HG02973 (cell line): ENCODE results near the gene IFNAR1.
"Not testable (repeated sequence)": the region's sequence is repeated elsewhere in the genome, so short reads cannot be mapped to it uniquely, and the experiment has no call there.

Experiments
- ATAC-seq: cut with Tn5 transposase; IDR thresholded peaks from one replicate; pipeline ENCODE4 v1.9.1; 2021; ENCODE audit warnings: moderate library complexity; ENCODE audit not compliant: unreplicated experiment

IFNAR1 gene

GRCh38 chr21:33305938-33306337, 18.8 kb upstream of the IFNAR1 start:
- no peak for ATAC-seq

- peak; percentile 77 for ATAC-seq
Observed at GRCh38 chr21:33308586-33309490, 15.9 kb upstream of the IFNAR1 start.

GRCh38 chr21:33309778-33310177, 15.0 kb upstream of the IFNAR1 start:
- no peak for ATAC-seq

DNA sequence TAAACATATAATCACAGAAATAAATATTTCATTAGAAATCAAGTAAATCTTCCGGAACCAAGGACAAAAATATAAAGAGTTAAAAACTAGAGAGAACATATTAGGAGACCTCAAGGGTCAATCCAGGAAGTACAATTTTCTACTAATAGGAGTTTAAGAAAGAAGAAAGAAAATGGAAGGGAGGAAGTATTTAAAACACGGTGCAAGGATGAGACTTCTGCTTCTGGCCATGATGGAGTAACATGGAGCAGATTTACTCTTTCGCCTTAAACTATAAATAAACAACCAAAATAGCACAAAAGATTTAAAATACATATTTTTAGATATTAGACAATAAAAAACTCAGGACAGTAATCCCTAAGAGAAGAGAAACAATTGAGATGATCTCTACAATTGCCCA, 12.6 kb upstream of the IFNAR1 start:
- no peak for ATAC-seq

GRCh38 chr21:33313183-33313582, 11.6 kb upstream of the IFNAR1 start:
- ATAC-seq: no peak

GRCh38 chr21:33313611-33314010, 11.2 kb upstream of the IFNAR1 start:
- no peak for ATAC-seq

DNA sequence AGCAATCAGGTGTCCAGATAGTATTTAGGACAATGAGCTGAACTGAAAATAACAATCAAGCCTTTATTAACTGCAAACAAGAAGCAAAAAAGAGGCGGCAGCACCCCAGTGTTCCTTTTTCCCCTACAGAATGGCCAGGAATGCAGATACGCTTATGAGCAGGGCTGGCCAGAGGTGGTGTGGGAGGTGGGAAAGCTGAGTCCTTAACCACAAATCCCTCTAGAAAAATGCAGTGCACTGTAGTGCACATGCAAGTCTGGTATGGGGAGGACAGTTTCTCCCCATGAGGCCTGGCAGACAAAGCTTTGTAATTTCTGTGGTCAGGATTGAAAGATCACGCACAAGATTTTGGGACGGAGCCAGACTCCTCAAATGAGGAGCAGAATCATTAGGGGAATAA, 10.7 kb upstream of the IFNAR1 start:
- no peak for ATAC-seq

GRCh38 chr21:33315946-33316710, 8.6 kb upstream of the IFNAR1 start:
- ATAC-seq: no peak

GRCh38 chr21:33317145-33317544, 7.6 kb upstream of the IFNAR1 start:
- ATAC-seq: no peak

GRCh38 chr21:33317786-33318486, 6.8 kb upstream of the IFNAR1 start:
- ATAC-seq: no peak

DNA sequence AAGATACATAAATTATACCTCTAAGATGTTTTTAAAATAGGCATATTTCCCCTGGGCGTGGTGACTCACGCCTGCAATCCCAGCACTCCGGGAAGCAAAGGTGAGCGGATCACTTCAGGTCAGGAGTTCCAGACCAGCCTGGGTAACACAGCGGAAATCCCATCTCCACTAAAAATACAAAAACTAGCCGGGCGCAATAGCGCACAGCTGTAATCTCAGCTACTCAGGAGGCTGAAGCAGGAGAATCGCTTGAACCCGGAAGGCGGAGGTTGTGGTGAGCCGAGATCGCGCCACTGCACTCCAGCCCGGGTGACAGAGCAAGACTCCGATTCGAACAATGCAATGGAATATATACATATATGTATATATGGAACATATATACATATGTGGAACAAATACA, 3.8 kb upstream of the IFNAR1 start:
- not testable (repeated sequence) for ATAC-seq

GRCh38 chr21:33323610-33324009, 1.2 kb upstream of the IFNAR1 start:
- not testable (repeated sequence) for ATAC-seq

- peak; percentile 19 for ATAC-seq
Observed at GRCh38 chr21:33325222-33326067, 675 bp downstream of the IFNAR1 start.

- no peak for ATAC-seq
Observed at GRCh38 chr21:33327326-33327725, 2.6 kb downstream of the IFNAR1 start.

GRCh38 chr21:33327792-33328433, 3.1 kb downstream of the IFNAR1 start:
- no peak for ATAC-seq

GRCh38 chr21:33330726-33331125, 6.0 kb downstream of the IFNAR1 start:
- no peak for ATAC-seq

- peak; percentile 51 for ATAC-seq
Observed at GRCh38 chr21:33332143-33332542, 7.4 kb downstream of the IFNAR1 start.

DNA sequence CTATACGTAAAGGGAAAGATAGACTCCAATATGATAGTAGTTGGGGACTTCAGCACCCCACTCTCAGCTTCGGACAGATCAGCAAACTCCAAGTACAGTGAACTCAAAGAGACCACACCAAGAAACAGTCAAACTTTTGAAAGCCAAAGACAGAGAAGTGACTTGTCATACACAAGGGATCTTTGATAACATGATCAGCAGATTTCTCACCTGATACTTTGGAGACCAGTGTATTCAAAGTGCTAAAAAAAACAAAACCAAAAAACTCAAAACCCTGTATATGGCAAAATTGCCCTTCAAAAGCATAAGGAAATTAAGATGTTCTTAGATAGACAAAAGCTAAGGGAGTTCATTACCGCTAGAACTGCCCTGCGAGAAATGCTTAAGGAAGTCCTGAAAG, 9.4 kb downstream of the IFNAR1 start:
- no peak for ATAC-seq

- ATAC-seq: no peak
Observed at GRCh38 chr21:33334824-33335223, 10.1 kb downstream of the IFNAR1 start.

- no peak for ATAC-seq
Observed at GRCh38 chr21:33339135-33339534, 14.4 kb downstream of the IFNAR1 start.
